Neural crest cell (in vitro differentiated cells): ENCODE data around the gene KICS2. TPM values are rescaled to one million over a fixed set of nuclear protein-coding genes. Genes with fewer than 3 reads are reported as not detected.
"Not testable (repeated sequence)": the region's sequence is repeated elsewhere in the genome, so short reads cannot be mapped to it uniquely, and the experiment has no call there.

ENCODE experiments used
- DNase-seq: peaks from one replicate; pipeline ENCODE4 v3.0.0; 2021; ENCODE audit warnings: low read depth, mixed read lengths, low spot score
- H3K27ac Mint-ChIP-seq: one replicate; pipeline ENCODE4 v1.8.0; 2021; ENCODE audit warnings: mild to moderate bottlenecking, mixed read lengths; ENCODE audit not compliant: unreplicated experiment
- H3K27me3 Mint-ChIP-seq: 2 replicates; pipeline ENCODE4 v1.8.0; 2021; ENCODE audit warnings: low read depth, mild to moderate bottlenecking, mixed read lengths
- H3K36me3 Mint-ChIP-seq: 2 replicates; pipeline ENCODE4 v1.8.0; 2021; ENCODE audit warnings: low read depth, mild to moderate bottlenecking, mixed read lengths
- H3K4me1 Mint-ChIP-seq: 2 replicates; pipeline ENCODE4 v1.8.0; 2021; ENCODE audit warnings: mixed read lengths
- H3K4me3 Mint-ChIP-seq: one replicate; pipeline ENCODE4 v1.8.0; 2021; ENCODE audit warnings: mild to moderate bottlenecking, mixed read lengths
- H3K9me3 Mint-ChIP-seq: 2 replicates; pipeline ENCODE4 v1.8.0; 2021; ENCODE audit warnings: mixed read lengths
- CTCF ChIP-seq: fragments of 200-600 bp; sonication (generic); conservative IDR thresholded peaks from 2 replicates; pipeline ENCODE4 v1.5.0; 2021; ENCODE audit warnings: antibody characterized with exemption, mild to moderate bottlenecking
- total RNA-seq: library from RNA; stranded (reverse); gene quantifications from 2 replicates; pipeline ENCODE4 v1.2.1, GENCODE V29; 2021

KICS2 gene
- total RNA-seq, 1 donor from 2014 or later, result 6.9 TPM

- H3K4me3 Mint-ChIP-seq, result no peak overlapping the region
- peaks cover 3% of the 10 kb centered on the region for H3K9me3 Mint-ChIP-seq
- peak overlapping the region; percentile 78 for H3K27ac Mint-ChIP-seq
- H3K4me1 Mint-ChIP-seq, result no peaks in the 10 kb centered on the region
- no peak for TF ChIP-seq CTCF
- H3K27me3 Mint-ChIP-seq, result no peaks in the 10 kb centered on the region
- DNase-seq, result no peak
- peaks cover 12% of the 10 kb centered on the region for H3K36me3 Mint-ChIP-seq
Measured at GRCh38 chr12:64203775-64204174, 18.3 kb downstream of the KICS2 start.

GRCh38 chr12:64203036-64203435 is 19.1 kb downstream of the KICS2 start:
- Mint-ChIP-seq H3K4me1 (no peaks in the 10 kb centered on the region), H3K4me3 (no peak overlapping the region), H3K27ac (no peak overlapping the region), H3K9me3 (peaks cover 3% of the 10 kb centered on the region), H3K36me3 (peaks cover 12% of the 10 kb centered on the region), H3K27me3 (no peaks in the 10 kb centered on the region)
- TF ChIP-seq CTCF, result no peak
- no peak for DNase-seq

GRCh38 chr12:64195841-64196240 is 26.3 kb downstream of the KICS2 start:
- not testable (repeated sequence) for H3K27me3 Mint-ChIP-seq, H3K9me3 Mint-ChIP-seq, H3K4me1 Mint-ChIP-seq, DNase-seq, H3K27ac Mint-ChIP-seq
- Mint-ChIP-seq H3K4me3 (peak overlapping the region; percentile 72), H3K36me3 (peaks cover 17% of the 10 kb centered on the region)

GRCh38 chr12:64194333-64195149 is 27.6 kb downstream of the KICS2 start:
- Mint-ChIP-seq H3K27ac (no peak overlapping the region), H3K4me1 (peaks cover 4% of the 10 kb centered on the region), H3K4me3 (no peak overlapping the region), H3K9me3 (no peaks in the 10 kb centered on the region), H3K36me3 (peaks cover 17% of the 10 kb centered on the region), H3K27me3 (no peaks in the 10 kb centered on the region)
- TF ChIP-seq CTCF, result no peak
- no peak for DNase-seq

GRCh38 chr12:64193931-64194330 is 28.2 kb downstream of the KICS2 start:
- Mint-ChIP-seq H3K27ac (no peak overlapping the region), H3K27me3 (no peaks in the 10 kb centered on the region), H3K36me3 (peaks cover 17% of the 10 kb centered on the region), H3K4me1 (peaks cover 4% of the 10 kb centered on the region), H3K9me3 (no peaks in the 10 kb centered on the region), H3K4me3 (no peak overlapping the region)
- TF ChIP-seq CTCF, result no peak
- DNase-seq, result no peak

GRCh38 chr12:64192644-64193444 is 29.3 kb downstream of the KICS2 start:
- H3K9me3 Mint-ChIP-seq, result no peaks in the 10 kb centered on the region
- no peaks in the 10 kb centered on the region for H3K27me3 Mint-ChIP-seq
- no peak for DNase-seq
- peaks cover 17% of the 10 kb centered on the region for H3K36me3 Mint-ChIP-seq
- H3K4me3 Mint-ChIP-seq, result no peak overlapping the region
- no peak for TF ChIP-seq CTCF
- peaks cover 4% of the 10 kb centered on the region for H3K4me1 Mint-ChIP-seq
- peak overlapping the region; percentile 19 for H3K27ac Mint-ChIP-seq
